BLaER1 (cell line): ENCODE results near the gene MB.

Source experiments
- H3K27ac ChIP-seq: shearing (Covaris generic); formaldehyde crosslinking; 2 replicates; pipeline ENCODE4 v1.8.1; 2022
- H3K27me3 ChIP-seq: shearing (Covaris generic); formaldehyde crosslinking; 2 replicates; pipeline ENCODE4 v1.8.1; 2022
- H3K36me3 ChIP-seq: shearing (Covaris generic); formaldehyde crosslinking; 2 replicates; pipeline ENCODE4 v1.8.1; 2022
- H3K4me1 ChIP-seq: shearing (Covaris generic); formaldehyde crosslinking; 2 replicates; pipeline ENCODE4 v1.8.1; 2022
- H3K4me2 ChIP-seq: shearing (Covaris generic); formaldehyde crosslinking; 2 replicates; pipeline ENCODE4 v1.8.1; 2022
- H3K4me3 ChIP-seq: shearing (Covaris generic); formaldehyde crosslinking; 2 replicates; pipeline ENCODE4 v1.8.1; 2022
- H3K9ac ChIP-seq: shearing (Covaris generic); formaldehyde crosslinking; 2 replicates; pipeline ENCODE4 v1.8.1; 2022
- H3K9me3 ChIP-seq: shearing (Covaris generic); formaldehyde crosslinking; 2 replicates; pipeline ENCODE4 v1.8.1; 2022
- H4K20me1 ChIP-seq: shearing (Covaris generic); formaldehyde crosslinking; 2 replicates; pipeline ENCODE4 v1.8.1; 2022
- Cebpa-rat ChIP-seq: shearing (Covaris generic); IDR thresholded peaks from 2 replicates; pipeline ENCODE4 v1.8.1; 2022

Gene MB

GRCh38 chr22:35591714-35592417 is 25.3 kb downstream of the MB start:
- Histone ChIP-seq H3K4me2 (no peak overlapping the region), H3K27ac (no peak overlapping the region), H3K9me3 (no peaks in the 10 kb centered on the region), H3K9ac (no peak overlapping the region), H3K4me1 (no peaks in the 10 kb centered on the region), H3K4me3 (no peak overlapping the region), H3K27me3 (no peaks in the 10 kb centered on the region), H3K36me3 (no peaks in the 10 kb centered on the region), H4K20me1 (no peaks in the 10 kb centered on the region)
- TF ChIP-seq Cebpa-rat = no peak

- Histone ChIP-seq H3K4me3 (no peak overlapping the region), H3K36me3 (no peaks in the 10 kb centered on the region), H3K4me2 (no peak overlapping the region), H3K27me3 (no peaks in the 10 kb centered on the region), H3K9me3 (no peaks in the 10 kb centered on the region), H3K27ac (no peak overlapping the region), H3K4me1 (peaks cover under 1% of the 10 kb centered on the region), H4K20me1 (no peaks in the 10 kb centered on the region), H3K9ac (no peak overlapping the region)
- TF ChIP-seq Cebpa-rat = no peak
Observed at GRCh38 chr22:35590634-35591295, 26.4 kb downstream of the MB start.

GRCh38 chr22:35589756-35590093 is 27.4 kb downstream of the MB start:
- Histone ChIP-seq H4K20me1 (no peaks in the 10 kb centered on the region), H3K4me3 (no peak overlapping the region), H3K4me1 (peaks cover 7% of the 10 kb centered on the region), H3K27ac (no peak overlapping the region), H3K36me3 (no peaks in the 10 kb centered on the region), H3K9ac (no peak overlapping the region), H3K9me3 (no peaks in the 10 kb centered on the region), H3K27me3 (no peaks in the 10 kb centered on the region), H3K4me2 (no peak overlapping the region)
- no peak for TF ChIP-seq Cebpa-rat

GRCh38 chr22:35589071-35589755 is 27.9 kb downstream of the MB start:
- no peaks in the 10 kb centered on the region for H3K27me3 ChIP-seq
- H3K4me1 ChIP-seq = peaks cover 7% of the 10 kb centered on the region
- no peak overlapping the region for H3K4me3 ChIP-seq
- no peak overlapping the region for H3K27ac ChIP-seq
- no peaks in the 10 kb centered on the region for H3K36me3 ChIP-seq
- H3K9me3 ChIP-seq = no peaks in the 10 kb centered on the region
- H3K9ac ChIP-seq = no peak overlapping the region
- H4K20me1 ChIP-seq = no peaks in the 10 kb centered on the region
- no peak overlapping the region for H3K4me2 ChIP-seq
- TF ChIP-seq Cebpa-rat = no peak

- Histone ChIP-seq H3K9ac (no peak overlapping the region), H3K4me2 (no peak overlapping the region), H3K9me3 (no peaks in the 10 kb centered on the region), H3K4me1 (peaks cover 8% of the 10 kb centered on the region), H4K20me1 (no peaks in the 10 kb centered on the region), H3K36me3 (no peaks in the 10 kb centered on the region), H3K27me3 (no peaks in the 10 kb centered on the region), H3K27ac (no peak overlapping the region), H3K4me3 (no peak overlapping the region)
- TF ChIP-seq Cebpa-rat = no peak
Observed at GRCh38 chr22:35587896-35588295, 29.2 kb downstream of the MB start.

GRCh38 chr22:35587447-35587870 is 29.7 kb downstream of the MB start:
- TF ChIP-seq Cebpa-rat = no peak
- H3K4me2 ChIP-seq = no peak overlapping the region
- H3K9ac ChIP-seq = no peak overlapping the region
- H3K36me3 ChIP-seq = no peaks in the 10 kb centered on the region
- H3K27me3 ChIP-seq = no peaks in the 10 kb centered on the region
- peaks cover 11% of the 10 kb centered on the region for H3K4me1 ChIP-seq
- no peaks in the 10 kb centered on the region for H3K9me3 ChIP-seq
- no peaks in the 10 kb centered on the region for H4K20me1 ChIP-seq
- H3K4me3 ChIP-seq = no peak overlapping the region
- H3K27ac ChIP-seq = no peak overlapping the region

GRCh38 chr22:35586771-35587170 is 30.4 kb downstream of the MB start:
- H3K36me3 ChIP-seq = no peaks in the 10 kb centered on the region
- H3K4me1 ChIP-seq = peaks cover 11% of the 10 kb centered on the region
- no peak overlapping the region for H3K27ac ChIP-seq
- no peak overlapping the region for H3K9ac ChIP-seq
- H3K27me3 ChIP-seq = no peaks in the 10 kb centered on the region
- H3K4me2 ChIP-seq = no peak overlapping the region
- H3K9me3 ChIP-seq = no peaks in the 10 kb centered on the region
- H4K20me1 ChIP-seq = no peaks in the 10 kb centered on the region
- TF ChIP-seq Cebpa-rat = no peak
- no peak overlapping the region for H3K4me3 ChIP-seq

- H4K20me1 ChIP-seq = no peaks in the 10 kb centered on the region
- H3K4me2 ChIP-seq = no peak overlapping the region
- no peak overlapping the region for H3K9ac ChIP-seq
- H3K4me3 ChIP-seq = no peak overlapping the region
- no peak for TF ChIP-seq Cebpa-rat
- no peaks in the 10 kb centered on the region for H3K27me3 ChIP-seq
- no peaks in the 10 kb centered on the region for H3K36me3 ChIP-seq
- H3K4me1 ChIP-seq = peaks cover 30% of the 10 kb centered on the region
- H3K9me3 ChIP-seq = no peaks in the 10 kb centered on the region
- no peak overlapping the region for H3K27ac ChIP-seq
Observed at GRCh38 chr22:35582861-35583670, 34.1 kb downstream of the MB start.

- no peak overlapping the region for H3K4me2 ChIP-seq
- H3K4me1 ChIP-seq = peaks cover 30% of the 10 kb centered on the region
Observed at GRCh38 chr22:35582218-35582860, 34.8 kb downstream of the MB start.

More at GRCh38 chr22:35582218-35582860, 34.8 kb downstream of the MB start:
- TF ChIP-seq Cebpa-rat = no peak
- H3K4me3 ChIP-seq = no peak overlapping the region
- no peak overlapping the region for H3K9ac ChIP-seq
- no peaks in the 10 kb centered on the region for H3K27me3 ChIP-seq
- no peaks in the 10 kb centered on the region for H4K20me1 ChIP-seq
- H3K9me3 ChIP-seq = no peaks in the 10 kb centered on the region
- no peaks in the 10 kb centered on the region for H3K36me3 ChIP-seq
- no peak overlapping the region for H3K27ac ChIP-seq
